A549 (cell line): ENCODE results near the gene BCORL1. TPM values are rescaled to one million over a fixed set of nuclear protein-coding genes. Genes with fewer than 3 reads are reported as not detected.

Experiments
- ATAC-seq, 2 experiments: fragments of 200-7000 bp in 1 of 2; fragments of >200 bp in 1 of 2; cut with Nextera tagmentation in 1 of 2; cut with Tn5 transposase in 1 of 2; 3 replicates each; pipeline versions ENCODE4 v1.8.0 to v1.9.1; 2018 to 2020; ENCODE audit warnings: mild to moderate bottlenecking in 1 of 2, moderate library complexity in 1 of 2
- CTCF ChIA-PET: fragments of 300-600 bp; sonication (Branson Sonifier 250); formaldehyde crosslinking; extraction: SDS; loops from one replicate; lab custom pipeline; 2021; ENCODE audit warnings: antibody characterized with exemption, inconsistent platforms; lab: Yijun Ruan, JAX
- POLR2A ChIA-PET: fragments of 350-600 bp; formaldehyde crosslinking; extraction: SDS; loops from one replicate; lab custom pipeline; 2021; ENCODE audit warnings: antibody characterized with exemption, inconsistent platforms; lab: Yijun Ruan, JAX
- DNase-seq, 2 experiments: peaks; one replicate each; pipeline versions ENCODE4 v3.0.0 to v3.0.0-alpha.2; 2011 to 2016; ENCODE audit warnings: low read depth in 1 of 2, low spot score in 1 of 2
- FAIRE-seq: peaks from 2 replicates; lab custom pipeline; 2011; peaks lifted over from hg19 to GRCh38; lab: Jason Lieb, UNC
- H3K27ac ChIP-seq, 2 experiments: fragments of >200 bp; sonication (Bioruptor Twin); formaldehyde crosslinking; 3 replicates each; pipeline ENCODE4 v1.5.1; 2016 to 2017
- H3K4me1 ChIP-seq: fragments of >200 bp; sonication (Bioruptor Twin); formaldehyde crosslinking; 3 replicates; pipeline ENCODE4 v1.6.1; 2016
- H3K4me2 ChIP-seq: fragments of >200 bp; sonication (Bioruptor Twin); formaldehyde crosslinking; 3 replicates; pipeline ENCODE4 v1.6.1; 2016
- H3K4me3 ChIP-seq: fragments of >200 bp; sonication (Bioruptor Twin); formaldehyde crosslinking; 3 replicates; pipeline ENCODE4 v1.5.1; 2016
- H3K9me3 ChIP-seq: fragments of >200 bp; sonication (Bioruptor Twin); formaldehyde crosslinking; 3 replicates; pipeline ENCODE4 v1.6.1; 2016
- ATOH8 ChIP-seq: fragments of 250-450 bp; sonication (Bioruptor Pico); IDR thresholded peaks from 2 replicates; pipeline ENCODE4 v1.5.0; 2020; ENCODE audit warnings: low read depth, mild to moderate bottlenecking, moderate library complexity
- CHD4 ChIP-seq: fragments of 200-600 bp; sonication (generic); IDR thresholded peaks from 2 replicates; pipeline ENCODE4 v1.6.1; 2016; ENCODE audit warnings: antibody characterized with exemption, mild to moderate bottlenecking, borderline replicate concordance
- E2F6 ChIP-seq: IDR thresholded peaks from 2 replicates; pipeline ENCODE4 v1.6.1; 2012; ENCODE audit warnings: low read depth, borderline replicate concordance
- EHF ChIP-seq: fragments of 250-450 bp; sonication (Bioruptor Pico); IDR thresholded peaks from 2 replicates; pipeline ENCODE4 v1.5.0; 2020; ENCODE audit warnings: mild to moderate bottlenecking
- EP300 ChIP-seq, 2 experiments: fragments of >200 bp; sonication (Bioruptor Twin); formaldehyde crosslinking; IDR thresholded peaks; 2 replicates in 1 of 2; 3 replicates in 1 of 2; pipeline ENCODE4 v1.6.1; 2016 to 2017
- FOSB ChIP-seq: fragments of 250-450 bp; sonication (Bioruptor Pico); IDR thresholded peaks from 2 replicates; pipeline ENCODE4 v1.5.0; 2020; ENCODE audit warnings: mild to moderate bottlenecking, moderate library complexity
- HOXB5 ChIP-seq: fragments of 250-450 bp; sonication (Bioruptor Pico); IDR thresholded peaks from 2 replicates; pipeline ENCODE4 v1.5.0; 2020; ENCODE audit warnings: mild to moderate bottlenecking, moderate library complexity
- JUNB ChIP-seq: fragments of >200 bp; sonication (Bioruptor Twin); formaldehyde crosslinking; IDR thresholded peaks from 2 replicates; pipeline ENCODE4 v1.6.1; 2016
- KDM5A ChIP-seq: fragments of 200-600 bp; sonication (generic); IDR thresholded peaks from 2 replicates; pipeline ENCODE4 v1.6.1; 2016; ENCODE audit warnings: antibody characterized with exemption, mild to moderate bottlenecking
- MAFK ChIP-seq: fragments of 450-650 bp; IDR thresholded peaks from 2 replicates; pipeline ENCODE4 v1.6.1; 2014; ENCODE audit not compliant: partially characterized antibody
- MAZ ChIP-seq: fragments of 150-350 bp; IDR thresholded peaks from 2 replicates; pipeline ENCODE4 v1.6.1; 2014; ENCODE audit warnings: antibody characterized with exemption, low read depth, low read length, borderline replicate concordance
- NR3C1 ChIP-seq: fragments of >200 bp; sonication (Bioruptor Twin); formaldehyde crosslinking; IDR thresholded peaks from 3 replicates; pipeline ENCODE4 v1.6.1; 2017
- POLR2A ChIP-seq: IDR thresholded peaks from 2 replicates; pipeline ENCODE4 v1.6.1; 2012; ENCODE audit warnings: mild to moderate bottlenecking, low read length
- RNF2 ChIP-seq: fragments of 200-600 bp; sonication (generic); IDR thresholded peaks from 2 replicates; pipeline ENCODE4 v1.6.1; 2016; ENCODE audit warnings: low read depth, mild to moderate bottlenecking, antibody characterized with exemption, moderate library complexity, borderline replicate concordance
- TFCP2L1 ChIP-seq: fragments of 250-450 bp; sonication (Bioruptor Pico); IDR thresholded peaks from 2 replicates; pipeline ENCODE4 v1.5.0; 2021; ENCODE audit warnings: mild to moderate bottlenecking
- ZC3H11A ChIP-seq: fragments of 450-650 bp; IDR thresholded peaks from 2 replicates; pipeline ENCODE4 v1.6.1; 2014; ENCODE audit warnings: antibody characterized with exemption, mild to moderate bottlenecking
- ZSCAN20 ChIP-seq: fragments of 250-450 bp; sonication (Bioruptor Pico); IDR thresholded peaks from 2 replicates; pipeline ENCODE4 v1.8.0; 2022; ENCODE audit warnings: mild to moderate bottlenecking, moderate library complexity
- WGBS: methylation state at CpG from one replicate; pipeline ENCODE4 v1.1.6; 2017; ENCODE audit errors: missing lambda C conversion rate; 5-methylcytosine and 5-hydroxymethylcytosine counted together
- polyA plus RNA-seq, 4 experiments: library from polyadenylated mRNA; depleted of rRNA in 3 of 4; stranded (reverse); fragments of >200 nt; fragmentation: RNase III in 1 of 4; extraction: RNeasy Plus Mini Kit Qiagen cat#74134 plus additional on column Dnase treatment in 1 of 4; gene quantifications; 2 replicates in 3 of 4; 3 replicates in 1 of 4; pipeline ENCODE4 v1.2.3, GENCODE V29; 2011 to 2017
- TF ChIP-seq, protein P1 (sequence below): fragments of >200 bp; sonication (Bioruptor Twin); formaldehyde crosslinking; IDR thresholded peaks from 3 replicates; pipeline ENCODE4 v1.5.1; 2016
- TF ChIP-seq, protein P2 (sequence below): fragments of 200-600 bp; sonication (generic); IDR thresholded peaks from 2 replicates; pipeline ENCODE4 v1.6.1; 2016; ENCODE audit warnings: antibody characterized with exemption, mild to moderate bottlenecking, moderate library complexity

The BCORL1 gene
- polyA plus RNA-seq, 2 of the 4 experiments (the other 2 are of a cell fraction), result 1.4 to 6.1 TPM

DNA sequence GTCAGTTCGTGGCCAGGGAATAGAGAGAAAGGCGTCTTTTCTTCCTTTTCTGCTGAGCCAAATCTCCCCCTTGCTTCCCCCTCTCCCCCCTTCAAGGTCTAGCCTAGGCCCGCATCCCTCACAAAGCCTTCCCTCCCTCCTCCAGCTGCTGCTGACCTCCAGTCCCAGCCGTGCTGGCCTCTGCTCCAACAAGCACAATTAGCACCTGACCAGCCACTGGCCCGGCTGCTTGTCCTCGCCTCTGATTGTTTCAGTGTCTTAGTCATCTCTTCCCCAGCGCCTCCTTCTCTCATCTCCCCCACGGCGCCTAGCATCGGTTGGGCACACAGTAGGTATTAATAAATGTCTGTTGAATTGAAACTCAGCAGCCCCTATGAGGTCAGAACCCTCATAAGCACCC is 123.6 kb downstream of the BCORL1 start:
- DNase-seq, result no peak
- POLR2A ChIA-PET, result no interaction called here
- WGBS, result 64% methylated on average over 10 of the region's 10 CpGs
- CTCF ChIA-PET, result interaction anchor here (4.3 kb wide), 1 partner anchor 26 kb away, joined by 24 read pairs; no protein-coding TSS in a partner anchor
- Histone ChIP-seq H3K4me3 (no peak overlapping the region), H3K4me2 (0 out of 3 replicates have a peak overlapping the region, but pooled peaks have one; percentile 5), H3K4me1 (peaks cover 36% of the 10 kb centered on the region), H3K27ac (peak overlapping the region in 1 of 2 experiments; percentile 51; a peak in 2 of 6 replicates), H3K9me3 (no peaks in the 10 kb centered on the region)
- no peak for TF ChIP-seq ZC3H11A
- no peak for TF ChIP-seq HOXB5 (CRISPR knock-in tag)
- no peak for TF ChIP-seq JUNB
- TF ChIP-seq MAZ, result no peak
- TF ChIP-seq E2F6, result no peak
- TF ChIP-seq CHD4, result no peak
- TF ChIP-seq EHF (CRISPR knock-in tag), result no peak
- TF ChIP-seq NR3C1, result no peak
- TF ChIP-seq MAFK, result no peak
- no peak for TF ChIP-seq ZSCAN20
- no peak for TF ChIP-seq ATOH8 (CRISPR knock-in tag)
- no peak for TF ChIP-seq FOSB (CRISPR knock-in tag)
- TF ChIP-seq TFCP2L1, result no peak
- TF ChIP-seq, protein P1, sequence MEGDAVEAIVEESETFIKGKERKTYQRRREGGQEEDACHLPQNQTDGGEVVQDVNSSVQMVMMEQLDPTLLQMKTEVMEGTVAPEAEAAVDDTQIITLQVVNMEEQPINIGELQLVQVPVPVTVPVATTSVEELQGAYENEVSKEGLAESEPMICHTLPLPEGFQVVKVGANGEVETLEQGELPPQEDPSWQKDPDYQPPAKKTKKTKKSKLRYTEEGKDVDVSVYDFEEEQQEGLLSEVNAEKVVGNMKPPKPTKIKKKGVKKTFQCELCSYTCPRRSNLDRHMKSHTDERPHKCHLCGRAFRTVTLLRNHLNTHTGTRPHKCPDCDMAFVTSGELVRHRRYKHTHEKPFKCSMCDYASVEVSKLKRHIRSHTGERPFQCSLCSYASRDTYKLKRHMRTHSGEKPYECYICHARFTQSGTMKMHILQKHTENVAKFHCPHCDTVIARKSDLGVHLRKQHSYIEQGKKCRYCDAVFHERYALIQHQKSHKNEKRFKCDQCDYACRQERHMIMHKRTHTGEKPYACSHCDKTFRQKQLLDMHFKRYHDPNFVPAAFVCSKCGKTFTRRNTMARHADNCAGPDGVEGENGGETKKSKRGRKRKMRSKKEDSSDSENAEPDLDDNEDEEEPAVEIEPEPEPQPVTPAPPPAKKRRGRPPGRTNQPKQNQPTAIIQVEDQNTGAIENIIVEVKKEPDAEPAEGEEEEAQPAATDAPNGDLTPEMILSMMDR, result no peak
- no peak for TF ChIP-seq RNF2
- no peak for TF ChIP-seq EP300 (IDR thresholded peaks at IDR 0.05)
- no peak for TF ChIP-seq POLR2A
- TF ChIP-seq, protein P2, sequence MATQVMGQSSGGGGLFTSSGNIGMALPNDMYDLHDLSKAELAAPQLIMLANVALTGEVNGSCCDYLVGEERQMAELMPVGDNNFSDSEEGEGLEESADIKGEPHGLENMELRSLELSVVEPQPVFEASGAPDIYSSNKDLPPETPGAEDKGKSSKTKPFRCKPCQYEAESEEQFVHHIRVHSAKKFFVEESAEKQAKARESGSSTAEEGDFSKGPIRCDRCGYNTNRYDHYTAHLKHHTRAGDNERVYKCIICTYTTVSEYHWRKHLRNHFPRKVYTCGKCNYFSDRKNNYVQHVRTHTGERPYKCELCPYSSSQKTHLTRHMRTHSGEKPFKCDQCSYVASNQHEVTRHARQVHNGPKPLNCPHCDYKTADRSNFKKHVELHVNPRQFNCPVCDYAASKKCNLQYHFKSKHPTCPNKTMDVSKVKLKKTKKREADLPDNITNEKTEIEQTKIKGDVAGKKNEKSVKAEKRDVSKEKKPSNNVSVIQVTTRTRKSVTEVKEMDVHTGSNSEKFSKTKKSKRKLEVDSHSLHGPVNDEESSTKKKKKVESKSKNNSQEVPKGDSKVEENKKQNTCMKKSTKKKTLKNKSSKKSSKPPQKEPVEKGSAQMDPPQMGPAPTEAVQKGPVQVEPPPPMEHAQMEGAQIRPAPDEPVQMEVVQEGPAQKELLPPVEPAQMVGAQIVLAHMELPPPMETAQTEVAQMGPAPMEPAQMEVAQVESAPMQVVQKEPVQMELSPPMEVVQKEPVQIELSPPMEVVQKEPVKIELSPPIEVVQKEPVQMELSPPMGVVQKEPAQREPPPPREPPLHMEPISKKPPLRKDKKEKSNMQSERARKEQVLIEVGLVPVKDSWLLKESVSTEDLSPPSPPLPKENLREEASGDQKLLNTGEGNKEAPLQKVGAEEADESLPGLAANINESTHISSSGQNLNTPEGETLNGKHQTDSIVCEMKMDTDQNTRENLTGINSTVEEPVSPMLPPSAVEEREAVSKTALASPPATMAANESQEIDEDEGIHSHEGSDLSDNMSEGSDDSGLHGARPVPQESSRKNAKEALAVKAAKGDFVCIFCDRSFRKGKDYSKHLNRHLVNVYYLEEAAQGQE, result no peak
- no peak for TF ChIP-seq KDM5A
- no peak for FAIRE-seq
- ATAC-seq, result no peak

Other genes starting within 250 kb of the BCORL1 start
- gene XPNPEP2, start 243.7 kb upstream of the BCORL1 start, polyA plus RNA-seq (2011; rRNA removed), result not detected in 2 replicates
- not detected in 3 replicates for gene XPNPEP2, start 243.7 kb upstream of the BCORL1 start, polyA plus RNA-seq (2017; fragmentation: RNase III; extraction: RNeasy Plus Mini Kit Qiagen cat#74134 plus additional on column Dnase treatment)
- not detected in 2 replicates for gene SASH3, start 202.7 kb upstream of the BCORL1 start, polyA plus RNA-seq (2011; rRNA removed)
- gene SASH3, start 202.7 kb upstream of the BCORL1 start, polyA plus RNA-seq (2017; fragmentation: RNase III; extraction: RNeasy Plus Mini Kit Qiagen cat#74134 plus additional on column Dnase treatment), result not detected in 3 replicates
- gene ZDHHC9, start 138.7 kb upstream of the BCORL1 start, polyA plus RNA-seq (2011; rRNA removed), result 44.8 and 50.6 TPM in 2 replicates
- gene ZDHHC9, start 138.7 kb upstream of the BCORL1 start, polyA plus RNA-seq (2017; fragmentation: RNase III; extraction: RNeasy Plus Mini Kit Qiagen cat#74134 plus additional on column Dnase treatment), result 18.8 to 20.4 TPM (median 20.2 TPM) in 3 replicates
- gene UTP14A, start 76.5 kb upstream of the BCORL1 start, polyA plus RNA-seq (2011; rRNA removed), result 36.5 and 47.3 TPM in 2 replicates
- 35.6 to 39.9 TPM (median 38.7 TPM) in 3 replicates for gene UTP14A, start 76.5 kb upstream of the BCORL1 start, polyA plus RNA-seq (2017; fragmentation: RNase III; extraction: RNeasy Plus Mini Kit Qiagen cat#74134 plus additional on column Dnase treatment)
- 18.0 and 18.4 TPM in 2 replicates for gene ELF4, start 127.9 kb downstream of the BCORL1 start, polyA plus RNA-seq (2011; rRNA removed)
- gene ELF4, start 127.9 kb downstream of the BCORL1 start, polyA plus RNA-seq (2017; fragmentation: RNase III; extraction: RNeasy Plus Mini Kit Qiagen cat#74134 plus additional on column Dnase treatment), result 16.0 to 17.0 TPM (median 16.8 TPM) in 3 replicates
- gene AIFM1, start 183.2 kb downstream of the BCORL1 start, polyA plus RNA-seq (2011; rRNA removed), result 76.9 and 103 TPM in 2 replicates
- 84.3 to 90.2 TPM (median 86.8 TPM) in 3 replicates for gene AIFM1, start 183.2 kb downstream of the BCORL1 start, polyA plus RNA-seq (2017; fragmentation: RNase III; extraction: RNeasy Plus Mini Kit Qiagen cat#74134 plus additional on column Dnase treatment)
- 0.31 and 0.50 TPM in 2 replicates for gene RAB33A, start 189.3 kb downstream of the BCORL1 start, polyA plus RNA-seq (2011; rRNA removed)
- 0.09 to 0.32 TPM (median 0.12 TPM) in 3 replicates for gene RAB33A, start 189.3 kb downstream of the BCORL1 start, polyA plus RNA-seq (2017; fragmentation: RNase III; extraction: RNeasy Plus Mini Kit Qiagen cat#74134 plus additional on column Dnase treatment)